ENCODE measurements around the gene DDIAS. TPM values are rescaled to one million over a fixed set of nuclear protein-coding genes. Genes with fewer than 3 reads are reported as not detected.

Gene DDIAS
- total and polyA plus RNA-seq, 11 donors: 0.08 to 3.5 (median 0.58) TPM; not detected in 1

DNA sequence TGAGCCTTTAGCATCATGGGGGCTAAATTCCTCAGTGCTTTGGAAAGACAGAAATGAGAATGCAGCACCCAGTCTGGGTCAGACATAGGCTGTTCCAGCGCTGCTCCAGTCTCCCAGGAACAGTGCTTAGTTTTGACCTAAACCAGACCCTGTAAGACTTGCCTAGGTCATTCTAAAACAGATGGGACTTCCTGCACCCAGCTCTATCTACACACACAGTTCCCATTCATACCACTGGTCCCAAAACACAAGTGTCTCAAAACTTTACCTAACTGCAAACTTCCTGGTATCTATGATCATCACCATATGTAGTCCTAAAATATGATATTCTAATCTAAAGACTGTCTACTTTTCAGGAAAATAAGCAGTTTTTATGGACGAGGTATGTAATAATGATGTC lies 39.2 kb upstream of the DDIAS start:
- Histone ChIP-seq H3K36me3 (peaks cover 0 to 6% (median 0%) of the 10 kb centered on the region in 9 donors), H3K4me1 (peaks cover 0 to 22% (median 8%) of the 10 kb centered on the region in 12 donors), H3K27ac (no peak overlapping the region), H3K4me3 (no peak overlapping the region), H3K27me3 (no peaks in the 10 kb centered on the region), H3K9me3 (no peaks in the 10 kb centered on the region)
- DNase-seq (no peak), ATAC-seq (no peak)
- intact Hi-C loops (cut with DNase I): loop anchor here in 4 of 10 donors (5.0 to 10.0 kb wide), 3 partner anchors 62 to 148 kb away; no protein-coding TSS in a partner anchor
- no peak for TF ChIP-seq POLR2A (IDR thresholded peaks at IDR 0.05)
- TF ChIP-seq, protein P1, sequence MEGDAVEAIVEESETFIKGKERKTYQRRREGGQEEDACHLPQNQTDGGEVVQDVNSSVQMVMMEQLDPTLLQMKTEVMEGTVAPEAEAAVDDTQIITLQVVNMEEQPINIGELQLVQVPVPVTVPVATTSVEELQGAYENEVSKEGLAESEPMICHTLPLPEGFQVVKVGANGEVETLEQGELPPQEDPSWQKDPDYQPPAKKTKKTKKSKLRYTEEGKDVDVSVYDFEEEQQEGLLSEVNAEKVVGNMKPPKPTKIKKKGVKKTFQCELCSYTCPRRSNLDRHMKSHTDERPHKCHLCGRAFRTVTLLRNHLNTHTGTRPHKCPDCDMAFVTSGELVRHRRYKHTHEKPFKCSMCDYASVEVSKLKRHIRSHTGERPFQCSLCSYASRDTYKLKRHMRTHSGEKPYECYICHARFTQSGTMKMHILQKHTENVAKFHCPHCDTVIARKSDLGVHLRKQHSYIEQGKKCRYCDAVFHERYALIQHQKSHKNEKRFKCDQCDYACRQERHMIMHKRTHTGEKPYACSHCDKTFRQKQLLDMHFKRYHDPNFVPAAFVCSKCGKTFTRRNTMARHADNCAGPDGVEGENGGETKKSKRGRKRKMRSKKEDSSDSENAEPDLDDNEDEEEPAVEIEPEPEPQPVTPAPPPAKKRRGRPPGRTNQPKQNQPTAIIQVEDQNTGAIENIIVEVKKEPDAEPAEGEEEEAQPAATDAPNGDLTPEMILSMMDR (IDR thresholded peaks at IDR 0.05): no peak
- WGBS, 4 donors: 59 to 82% (median 80%) methylated on average over 2 of the region's 2 CpGs

DNA sequence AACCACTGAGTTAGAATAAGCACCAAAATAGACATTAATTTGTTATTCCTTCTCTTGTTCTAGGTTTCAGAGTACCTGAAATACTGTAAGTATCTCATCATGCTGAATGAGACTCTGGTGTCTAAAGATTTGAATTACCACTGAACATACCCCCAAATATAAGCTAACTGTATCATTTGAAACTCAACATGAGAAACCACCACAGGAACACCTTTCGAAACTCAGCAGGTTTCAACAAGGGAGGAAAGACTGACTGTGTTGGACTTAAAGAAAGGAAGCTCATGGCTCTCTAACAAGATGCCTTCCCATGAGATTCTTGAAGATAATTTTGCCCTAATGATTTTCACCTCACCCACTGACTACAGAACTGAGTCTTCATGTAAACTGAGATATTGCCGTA lies 38.3 kb upstream of the DDIAS start:
- H3K27me3 ChIP-seq: no peaks in the 10 kb centered on the region
- no peak overlapping the region for H3K27ac ChIP-seq
- TF ChIP-seq, protein P1 (IDR thresholded peaks at IDR 0.05): no peak
- no peak for TF ChIP-seq POLR2A (IDR thresholded peaks at IDR 0.05)
- no peak for DNase-seq
- no peak for ATAC-seq
- peaks cover 0 to under 1% (median 0%) of the 10 kb centered on the region in 9 donors for H3K36me3 ChIP-seq
- no peaks in the 10 kb centered on the region for H3K9me3 ChIP-seq
- H3K4me1 ChIP-seq: peaks cover 0 to 30% (median 10%) of the 10 kb centered on the region in 12 donors
- intact Hi-C loops (cut with DNase I): loop anchor here in 4 of 10 donors (5.0 to 10.0 kb wide), 3 partner anchors 62 to 148 kb away; no protein-coding TSS in a partner anchor
- H3K4me3 ChIP-seq: no peak overlapping the region
- WGBS, 4 donors: 80 to 98% (median 98%) methylated on average over 2 of the region's 2 CpGs

DNA sequence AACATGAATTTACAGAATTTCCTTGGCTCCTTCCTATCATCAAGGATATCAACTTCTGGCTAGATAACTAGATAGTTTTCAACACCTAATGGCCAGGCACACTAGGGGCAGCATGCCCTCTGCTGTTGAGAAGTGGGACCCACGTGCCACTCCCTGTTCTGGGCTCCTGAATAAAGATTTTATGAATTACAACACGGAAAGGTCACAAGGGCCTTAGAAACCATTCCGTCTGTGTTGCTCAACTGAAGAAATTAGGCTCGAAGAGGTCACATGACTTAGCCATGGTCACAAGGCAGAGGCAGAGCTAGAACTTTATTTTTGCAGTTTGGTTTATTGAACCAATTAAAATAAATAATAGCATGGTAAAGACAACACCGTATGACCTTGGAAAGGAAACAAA lies 37.3 kb upstream of the DDIAS start:
- Histone ChIP-seq H3K4me1 (peaks cover 0 to 31% (median 11%) of the 10 kb centered on the region in 12 donors), H3K27me3 (no peaks in the 10 kb centered on the region), H3K9me3 (no peaks in the 10 kb centered on the region), H3K4me3 (no peak overlapping the region), H3K27ac (no peak overlapping the region), H3K36me3 (no peaks in the 10 kb centered on the region)
- intact Hi-C loops (cut with DNase I): loop anchor here in 9 of 10 donors (1.0 to 10.0 kb wide), 6 partner anchors 61 to 149 kb away; no protein-coding TSS in a partner anchor
- ATAC-seq (peak; percentile 63 to 85 (median 76)), DNase-seq (peak in 3 of 5 donors; percentile 23 to 45 (median 29))
- TF ChIP-seq, protein P1 (IDR thresholded peaks at IDR 0.05): peak; percentile 20 to 67 (median 46)
- TF ChIP-seq POLR2A (IDR thresholded peaks at IDR 0.05): no peak
- WGBS, 4 donors: 24 to 44% (median 33%) methylated on average over 5 of the region's 5 CpGs

DNA sequence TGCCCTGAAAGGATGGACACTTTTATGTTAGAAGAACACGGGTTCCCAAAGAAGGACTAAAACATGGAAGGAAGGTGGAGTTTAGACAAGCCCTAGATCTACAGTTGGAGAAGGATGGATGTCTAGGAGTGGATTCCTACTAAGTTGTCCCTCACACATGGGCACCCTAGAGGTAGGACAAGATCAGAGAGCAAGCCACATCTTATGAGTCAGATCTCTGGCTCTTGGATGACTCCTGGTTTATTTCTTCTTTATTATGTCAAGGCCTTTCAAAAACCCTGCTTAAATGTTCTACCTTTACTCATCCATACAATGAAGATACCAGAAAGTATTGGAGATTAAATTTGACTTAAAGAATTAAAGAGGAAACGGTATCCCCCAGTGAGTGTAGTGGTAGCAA lies 35.7 kb upstream of the DDIAS start:
- H3K4me3 ChIP-seq: no peak overlapping the region
- no peaks in the 10 kb centered on the region for H3K36me3 ChIP-seq
- DNase-seq (no peak), ATAC-seq (no peak)
- intact Hi-C loops (cut with DNase I): loop anchor here in 8 of 10 donors (2.0 to 10.0 kb wide), 7 partner anchors 35 to 151 kb away; partner anchors contain the start of genes DDIAS (in 4 of the 8) and PRCP (in 4 of the 8)
- no peaks in the 10 kb centered on the region for H3K27me3 ChIP-seq
- H3K27ac ChIP-seq: no peak overlapping the region
- H3K9me3 ChIP-seq: no peaks in the 10 kb centered on the region
- H3K4me1 ChIP-seq: peaks cover 0 to 45% (median 17%) of the 10 kb centered on the region in 12 donors
- 72 to 86% (median 84%) methylated on average over 2 of the region's 2 CpGs for WGBS, 4 donors
- no peak for TF ChIP-seq POLR2A (IDR thresholded peaks at IDR 0.05)
- TF ChIP-seq, protein P1 (IDR thresholded peaks at IDR 0.05): no peak

Measured in heart left ventricle (tissue), 16 donors.